ENCODE results near the gene SNX27. TPM values are rescaled to one million over a fixed set of nuclear protein-coding genes. Genes with fewer than 3 reads are reported as not detected.

Gene SNX27
- total RNA-seq, 1 donor from 2014 or later: 40.7 TPM

DNA sequence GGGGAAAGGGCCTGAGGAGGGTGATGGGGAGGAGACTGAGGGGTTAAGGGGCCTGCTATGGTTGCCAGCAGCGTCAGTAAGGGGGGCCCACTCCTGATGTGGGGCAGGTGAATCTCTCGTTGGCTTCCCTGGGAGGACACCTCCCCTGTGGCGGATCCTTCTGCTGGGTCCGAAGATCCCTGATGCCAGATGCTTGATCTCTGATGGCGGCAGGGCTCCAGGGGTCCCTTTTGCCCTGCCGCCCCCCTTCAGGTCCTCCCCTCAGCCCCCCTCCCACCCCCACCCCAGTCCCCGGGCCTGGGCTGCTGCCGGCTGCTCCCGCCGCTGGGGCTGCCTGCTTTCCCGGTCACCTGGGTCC is 104.5 kb downstream of the SNX27 start:
- Mint-ChIP-seq H3K27ac (no peak overlapping the region), H3K36me3 (no peaks in the 10 kb centered on the region), H3K27me3 (peaks cover 74% of the 10 kb centered on the region), H3K4me1 (ENCODE audit: unreplicated experiment) (peaks cover 24% of the 10 kb centered on the region), H3K4me3 (peak overlapping the region; percentile 83), H3K9me3 (no peaks in the 10 kb centered on the region)
- TF ChIP-seq, protein P1, sequence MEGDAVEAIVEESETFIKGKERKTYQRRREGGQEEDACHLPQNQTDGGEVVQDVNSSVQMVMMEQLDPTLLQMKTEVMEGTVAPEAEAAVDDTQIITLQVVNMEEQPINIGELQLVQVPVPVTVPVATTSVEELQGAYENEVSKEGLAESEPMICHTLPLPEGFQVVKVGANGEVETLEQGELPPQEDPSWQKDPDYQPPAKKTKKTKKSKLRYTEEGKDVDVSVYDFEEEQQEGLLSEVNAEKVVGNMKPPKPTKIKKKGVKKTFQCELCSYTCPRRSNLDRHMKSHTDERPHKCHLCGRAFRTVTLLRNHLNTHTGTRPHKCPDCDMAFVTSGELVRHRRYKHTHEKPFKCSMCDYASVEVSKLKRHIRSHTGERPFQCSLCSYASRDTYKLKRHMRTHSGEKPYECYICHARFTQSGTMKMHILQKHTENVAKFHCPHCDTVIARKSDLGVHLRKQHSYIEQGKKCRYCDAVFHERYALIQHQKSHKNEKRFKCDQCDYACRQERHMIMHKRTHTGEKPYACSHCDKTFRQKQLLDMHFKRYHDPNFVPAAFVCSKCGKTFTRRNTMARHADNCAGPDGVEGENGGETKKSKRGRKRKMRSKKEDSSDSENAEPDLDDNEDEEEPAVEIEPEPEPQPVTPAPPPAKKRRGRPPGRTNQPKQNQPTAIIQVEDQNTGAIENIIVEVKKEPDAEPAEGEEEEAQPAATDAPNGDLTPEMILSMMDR (conservative IDR thresholded peaks at IDR 0.05): peak; percentile 38
- no peak for DNase-seq (ENCODE audit: extremely low spot score, unreplicated experiment)

- Mint-ChIP-seq H3K9me3 (no peaks in the 10 kb centered on the region), H3K27ac (peak within 1 kb of the TSS; percentile 77), H3K27me3 (peaks cover 80% of the 10 kb centered on the region), H3K36me3 (no peaks in the 10 kb centered on the region), H3K4me3 (peak within 1 kb of the TSS; percentile 88), H3K4me1 (ENCODE audit: unreplicated experiment) (peaks cover 24% of the 10 kb centered on the region)
- TF ChIP-seq, protein P1 (conservative IDR thresholded peaks at IDR 0.05): no peak
- DNase-seq (ENCODE audit: extremely low spot score, unreplicated experiment): no peak
Observed at GRCh38 chr1:151716771-151717631, 105.2 kb downstream of the SNX27 start, which contains the start of gene CELF3. CELF3 (minus strand) TSS chr1:151716803; CDS start chr1:151716020, 783 bp downstream.

GRCh38 chr1:151718011-151718431 is 106.2 kb downstream of the SNX27 start:
- H3K27me3 Mint-ChIP-seq: peaks cover 90% of the 10 kb centered on the region
- H3K4me3 Mint-ChIP-seq: peak overlapping the region; percentile 37
- TF ChIP-seq, protein P1 (conservative IDR thresholded peaks at IDR 0.05): no peak
- H3K9me3 Mint-ChIP-seq: no peaks in the 10 kb centered on the region
- peaks cover 24% of the 10 kb centered on the region for H3K4me1 Mint-ChIP-seq (ENCODE audit: unreplicated experiment)
- H3K36me3 Mint-ChIP-seq: no peaks in the 10 kb centered on the region
- no peak overlapping the region for H3K27ac Mint-ChIP-seq
- no peak for DNase-seq (ENCODE audit: extremely low spot score, unreplicated experiment)

DNA sequence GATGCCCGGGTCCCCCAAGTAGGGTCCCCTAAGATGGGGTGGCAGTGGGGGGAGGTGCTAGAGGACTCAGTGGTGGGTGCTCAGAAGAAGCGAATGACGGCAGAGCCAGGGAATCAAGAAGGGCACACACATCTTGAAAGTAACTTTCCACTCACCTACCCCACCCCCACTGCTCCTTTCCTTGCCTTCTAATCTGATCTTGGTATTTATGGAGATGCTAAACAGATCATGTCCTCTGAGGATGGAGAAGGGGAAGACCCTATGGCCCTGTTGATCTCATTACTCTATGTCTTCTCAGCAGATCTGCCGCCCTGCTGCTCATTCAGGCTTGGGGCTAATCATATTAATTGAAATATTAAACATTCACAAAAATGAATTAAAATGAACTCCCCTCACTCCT is 106.8 kb downstream of the SNX27 start:
- Mint-ChIP-seq H3K9me3 (no peaks in the 10 kb centered on the region), H3K27ac (no peak overlapping the region), H3K4me3 (no peak overlapping the region), H3K4me1 (ENCODE audit: unreplicated experiment) (peaks cover 24% of the 10 kb centered on the region), H3K36me3 (no peaks in the 10 kb centered on the region), H3K27me3 (peaks cover 91% of the 10 kb centered on the region)
- DNase-seq (ENCODE audit: extremely low spot score, unreplicated experiment): no peak
- TF ChIP-seq, protein P1 (conservative IDR thresholded peaks at IDR 0.05): no peak

DNA sequence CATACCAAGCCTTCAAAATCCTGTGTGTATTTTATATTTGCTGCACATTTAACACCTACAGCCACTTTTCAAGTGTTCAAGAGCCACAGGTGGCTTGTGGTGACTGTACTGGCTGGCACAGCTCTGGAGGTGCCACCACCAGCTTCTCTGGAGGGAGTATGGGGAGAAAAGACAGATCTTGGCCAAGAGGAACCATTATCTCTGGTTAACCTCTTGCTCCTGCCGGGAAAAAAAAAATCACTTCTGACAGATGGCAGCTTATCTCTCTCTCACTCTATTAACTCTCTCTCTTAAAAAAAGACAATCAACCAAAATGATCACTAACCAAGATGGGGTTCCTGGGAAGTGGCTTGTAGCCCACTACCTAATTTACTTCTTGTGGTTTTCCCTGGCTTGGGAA is 108.3 kb downstream of the SNX27 start:
- peak overlapping the region; percentile 58 for H3K4me3 Mint-ChIP-seq
- H3K4me1 Mint-ChIP-seq (ENCODE audit: unreplicated experiment): peaks cover 24% of the 10 kb centered on the region
- peaks cover 87% of the 10 kb centered on the region for H3K27me3 Mint-ChIP-seq
- H3K27ac Mint-ChIP-seq: peak overlapping the region; percentile 67
- no peak for DNase-seq (ENCODE audit: extremely low spot score, unreplicated experiment)
- H3K9me3 Mint-ChIP-seq: no peaks in the 10 kb centered on the region
- no peaks in the 10 kb centered on the region for H3K36me3 Mint-ChIP-seq
- TF ChIP-seq, protein P1 (conservative IDR thresholded peaks at IDR 0.05): no peak

Measured in type B pancreatic cell (in vitro differentiated cells).